HL-60 (cell line): ENCODE measurements around the gene SMG6.

Source experiments
- DNase-seq, 2 experiments: peaks; one replicate each; pipeline ENCODE4 v3.0.0-alpha.2; 2010 to 2020; ENCODE audit warnings: low read depth in 1 of 2, low spot score in 1 of 2
- H3K27ac ChIP-seq: fragments of 250-450 bp; sonication (Bioruptor Pico); replicated peaks from 2 replicates; pipeline ENCODE4 v1.5.1; 2020; ENCODE audit warnings: mild to moderate bottlenecking, moderate library complexity
- H3K27me3 ChIP-seq: fragments of 250-450 bp; sonication (Bioruptor Pico); 2 replicates; pipeline ENCODE4 v1.5.1; 2021; ENCODE audit warnings: mild to moderate bottlenecking, moderate library complexity; ENCODE audit not compliant: insufficient read depth, poor library complexity, severe bottlenecking
- H3K4me3 ChIP-seq: replicated peaks from 2 replicates; pipeline ENCODE4 v1.5.1; 2011; ENCODE audit warnings: mild to moderate bottlenecking, control low read depth, low read length; ENCODE audit not compliant: insufficient read depth
- CTCF ChIP-seq: IDR thresholded peaks from one replicate; pipeline ENCODE4 v1.5.1; 2011; ENCODE audit warnings: low read length, control low read depth, inconsistent platforms; ENCODE audit not compliant: insufficient read depth
- GABPA ChIP-seq: IDR thresholded peaks from 2 replicates; pipeline ENCODE4 v1.6.1; 2012; ENCODE audit warnings: low read depth
- POLR2AphosphoS5 ChIP-seq: IDR thresholded peaks from 2 replicates; pipeline ENCODE4 v1.6.1; 2012; ENCODE audit warnings: low read depth
- REST ChIP-seq: IDR thresholded peaks from 2 replicates; pipeline ENCODE4 v1.6.1; 2012; ENCODE audit warnings: low read depth; ENCODE audit not compliant: insufficient replicate concordance
- SPI1 ChIP-seq: IDR thresholded peaks from 2 replicates; pipeline ENCODE4 v1.6.1; 2012; ENCODE audit warnings: low read depth, mild to moderate bottlenecking, borderline replicate concordance

The SMG6 gene

GRCh38 chr17:2338315-2338657 is 34.7 kb upstream of the SMG6 start:
- TF ChIP-seq REST (no peak), GABPA (no peak), POLR2AphosphoS5 (no peak), CTCF (no peak), SPI1 (no peak)
- H3K4me3 ChIP-seq, result peak overlapping the region; percentile 56
- DNase-seq, result no peak
- no peak overlapping the region for H3K27ac ChIP-seq
- no peaks in the 10 kb centered on the region for H3K27me3 ChIP-seq

GRCh38 chr17:2337544-2338314 is 34.1 kb upstream of the SMG6 start:
- Histone ChIP-seq H3K27ac (no peak overlapping the region), H3K4me3 (peak overlapping the region; percentile 56), H3K27me3 (no peaks in the 10 kb centered on the region)
- TF ChIP-seq CTCF, result no peak
- no peak for TF ChIP-seq POLR2AphosphoS5
- TF ChIP-seq SPI1, result no peak
- no peak for TF ChIP-seq REST
- no peak for TF ChIP-seq GABPA
- DNase-seq, result peak; percentile 18 to 47

- peak within 1 kb of the TSS; percentile 56 for H3K4me3 ChIP-seq
- peak in 1 of 2 experiments; percentile 14 for DNase-seq
- no peak for TF ChIP-seq POLR2AphosphoS5
- TF ChIP-seq GABPA, result no peak
- no peak for TF ChIP-seq CTCF
- TF ChIP-seq SPI1, result no peak
- no peak for TF ChIP-seq REST
- peak within 1 kb of the TSS; percentile 85 for H3K27ac ChIP-seq
- no peaks in the 10 kb centered on the region for H3K27me3 ChIP-seq
Observed at GRCh38 chr17:2336852-2337543, 33.4 kb upstream of the SMG6 start, which contains the start of gene SGSM2. Gene SGSM2 (plus strand): TSS chr17:2337501. CDS start chr17:2337689, 188 bp downstream.
